ENCODE data around the gene CD180.

DNA sequence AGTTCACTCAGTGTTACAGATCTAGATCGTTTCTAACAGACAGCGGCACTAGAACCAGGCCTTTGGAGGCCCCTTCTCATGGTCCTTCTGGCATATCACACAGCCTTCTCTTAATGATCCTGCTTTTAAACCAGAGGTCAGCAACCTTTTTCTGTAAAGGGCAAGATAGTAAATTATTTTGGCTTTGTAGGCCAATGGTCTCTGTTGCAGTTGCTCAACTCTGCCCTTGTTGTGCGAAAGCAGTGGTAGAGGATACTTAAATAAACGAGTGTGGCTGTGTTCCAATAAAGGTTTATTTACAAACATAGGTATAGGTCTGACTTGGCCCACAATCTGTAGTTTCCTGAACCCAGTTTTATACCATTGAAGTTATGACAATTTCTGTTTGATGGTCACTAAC lies 47.3 kb upstream of the CD180 start:
- TF ChIP-seq, protein P1, sequence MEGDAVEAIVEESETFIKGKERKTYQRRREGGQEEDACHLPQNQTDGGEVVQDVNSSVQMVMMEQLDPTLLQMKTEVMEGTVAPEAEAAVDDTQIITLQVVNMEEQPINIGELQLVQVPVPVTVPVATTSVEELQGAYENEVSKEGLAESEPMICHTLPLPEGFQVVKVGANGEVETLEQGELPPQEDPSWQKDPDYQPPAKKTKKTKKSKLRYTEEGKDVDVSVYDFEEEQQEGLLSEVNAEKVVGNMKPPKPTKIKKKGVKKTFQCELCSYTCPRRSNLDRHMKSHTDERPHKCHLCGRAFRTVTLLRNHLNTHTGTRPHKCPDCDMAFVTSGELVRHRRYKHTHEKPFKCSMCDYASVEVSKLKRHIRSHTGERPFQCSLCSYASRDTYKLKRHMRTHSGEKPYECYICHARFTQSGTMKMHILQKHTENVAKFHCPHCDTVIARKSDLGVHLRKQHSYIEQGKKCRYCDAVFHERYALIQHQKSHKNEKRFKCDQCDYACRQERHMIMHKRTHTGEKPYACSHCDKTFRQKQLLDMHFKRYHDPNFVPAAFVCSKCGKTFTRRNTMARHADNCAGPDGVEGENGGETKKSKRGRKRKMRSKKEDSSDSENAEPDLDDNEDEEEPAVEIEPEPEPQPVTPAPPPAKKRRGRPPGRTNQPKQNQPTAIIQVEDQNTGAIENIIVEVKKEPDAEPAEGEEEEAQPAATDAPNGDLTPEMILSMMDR (conservative IDR thresholded peaks at IDR 0.05 in 1 of 2, IDR thresholded peaks at IDR 0.05 in 1 of 2; ENCODE audit: low read depth in 1 of 2, low read length in 2 of 2): no peak
- TF ChIP-seq EZH2 (IDR thresholded peaks at IDR 0.05; ENCODE audit: low read length, missing control alignments): no peak
